Stimulated activated CD4-positive, alpha-beta T cell treated with anti-CD3 and anti-CD28 coated beads, Interleukin-12 subunit alpha, Interleukin-12 subunit beta, amount 100 ng/mL, for 4 hours (primary cell): ENCODE measurements around the gene IFT27.
A peak's percentile ranks its signal among the peaks of the same experiment; 100 is the strongest.
"Not testable (repeated sequence)": the region's sequence is repeated elsewhere in the genome, so short reads cannot be mapped to it uniquely, and the experiment has no call there.

Experiments
- DNase-seq: peaks from one replicate; pipeline ENCODE4 v3.0.0-alpha.2; 2020

Gene IFT27

GRCh38 chr22:36764641-36765040, 11.3 kb downstream of the IFT27 start:
- DNase-seq, result no peak

GRCh38 chr22:36764060-36764459, 11.9 kb downstream of the IFT27 start:
- DNase-seq, result no peak

- DNase-seq, result no peak
Observed at GRCh38 chr22:36763576-36763975, 12.3 kb downstream of the IFT27 start.

- DNase-seq, result no peak
Observed at GRCh38 chr22:36762687-36763260, 13.1 kb downstream of the IFT27 start.

GRCh38 chr22:36761553-36762240, 14.2 kb downstream of the IFT27 start:
- no peak for DNase-seq

GRCh38 chr22:36760786-36761185, 15.1 kb downstream of the IFT27 start:
- DNase-seq, result no peak

GRCh38 chr22:36759481-36760159, 16.3 kb downstream of the IFT27 start:
- DNase-seq, result no peak

- DNase-seq, result no peak
Observed at GRCh38 chr22:36758792-36759271, 17.1 kb downstream of the IFT27 start.

GRCh38 chr22:36757668-36758211, 18.2 kb downstream of the IFT27 start:
- DNase-seq, result peak; percentile 73

- no peak for DNase-seq
Observed at GRCh38 chr22:36756746-36757655, 18.9 kb downstream of the IFT27 start.

- DNase-seq, result no peak
Observed at GRCh38 chr22:36756031-36756430, 19.9 kb downstream of the IFT27 start.

- DNase-seq, result no peak
Observed at GRCh38 chr22:36755316-36755715, 20.6 kb downstream of the IFT27 start.

- not testable (repeated sequence) for DNase-seq
Observed at GRCh38 chr22:36754881-36755280, 21.0 kb downstream of the IFT27 start.

- DNase-seq, result no peak
Observed at GRCh38 chr22:36753916-36754315, 22.0 kb downstream of the IFT27 start.

- no peak for DNase-seq
Observed at GRCh38 chr22:36753120-36753802, 22.7 kb downstream of the IFT27 start.

- DNase-seq, result no peak
Observed at GRCh38 chr22:36746375-36746970, 29.4 kb downstream of the IFT27 start.

- DNase-seq, result no peak
Observed at GRCh38 chr22:36745301-36745995, 30.5 kb downstream of the IFT27 start.

GRCh38 chr22:36744791-36745190, 31.1 kb downstream of the IFT27 start:
- no peak for DNase-seq

GRCh38 chr22:36744413-36744765, 31.5 kb downstream of the IFT27 start:
- no peak for DNase-seq

- no peak for DNase-seq
Observed at GRCh38 chr22:36743591-36744412, 32.1 kb downstream of the IFT27 start.
